PFSK-1 (cell line): ENCODE results near the gene UROS.

Experiments used
- POLR2AphosphoS5 ChIP-seq: IDR thresholded peaks from 2 replicates; pipeline ENCODE4 v1.6.1; 2012; ENCODE audit warnings: low read depth, mild to moderate bottlenecking, control low read depth, low read length, moderate library complexity
- SIN3A ChIP-seq: IDR thresholded peaks from 2 replicates; pipeline ENCODE4 v1.6.1; 2012; ENCODE audit warnings: mild to moderate bottlenecking, low read length, moderate library complexity, borderline replicate concordance; ENCODE audit not compliant: insufficient read depth

DNA sequence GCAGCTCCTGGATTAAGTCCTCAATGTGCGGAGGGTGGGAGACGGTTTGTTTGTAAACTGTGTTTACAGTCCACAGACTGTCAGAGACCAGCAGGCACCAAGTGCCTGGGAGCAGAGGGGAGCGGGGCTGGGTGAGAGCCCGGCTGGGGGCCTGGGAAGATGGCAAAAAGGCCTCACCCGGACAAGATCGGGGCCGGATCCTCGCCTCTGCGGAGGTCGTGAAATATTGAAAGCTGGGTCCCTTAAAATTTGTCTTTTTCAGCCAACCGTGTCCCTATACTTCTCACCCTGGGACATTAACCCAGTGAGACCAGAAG is 50.2 kb downstream of the UROS start:
- TF ChIP-seq SIN3A (no peak), POLR2AphosphoS5 (no peak)
